ENCODE results near the gene PNPLA5.

Gene PNPLA5

GRCh38 chr22:43860831-43861230, 31.0 kb downstream of the PNPLA5 start:
- 0 out of 2 replicates have a peak, but pooled peaks cover 4% of the 10 kb centered on the region for H4K20me1 ChIP-seq (ENCODE audit: insufficient read depth, low read length)
- H3K4me2 ChIP-seq (ENCODE audit: insufficient read depth, low read length), result no peak overlapping the region
- H3K27ac ChIP-seq (ENCODE audit: low read length), result no peak overlapping the region
- H2AFZ ChIP-seq (ENCODE audit: low read depth, low read length), result no peak overlapping the region
- peaks cover 2% of the 10 kb centered on the region for H3K9me3 ChIP-seq (ENCODE audit: insufficient read depth, low read length, severe bottlenecking)
- ATAC-seq (ENCODE audit: insufficient read depth, low read depth), result no peak
- no peak overlapping the region for H3K4me3 ChIP-seq (ENCODE audit: low read depth in 1 of 2, low read length in 2 of 2)
- H3K4me1 ChIP-seq (ENCODE audit: insufficient read depth, low read length), result no peaks in the 10 kb centered on the region
- H3K9ac ChIP-seq (ENCODE audit: low read depth, low read length), result no peak overlapping the region
- no peak for TF ChIP-seq EZH2 (IDR thresholded peaks at IDR 0.05; ENCODE audit: borderline replicate concordance, low read depth, low read length, severe bottlenecking)
- TF ChIP-seq, protein P1, sequence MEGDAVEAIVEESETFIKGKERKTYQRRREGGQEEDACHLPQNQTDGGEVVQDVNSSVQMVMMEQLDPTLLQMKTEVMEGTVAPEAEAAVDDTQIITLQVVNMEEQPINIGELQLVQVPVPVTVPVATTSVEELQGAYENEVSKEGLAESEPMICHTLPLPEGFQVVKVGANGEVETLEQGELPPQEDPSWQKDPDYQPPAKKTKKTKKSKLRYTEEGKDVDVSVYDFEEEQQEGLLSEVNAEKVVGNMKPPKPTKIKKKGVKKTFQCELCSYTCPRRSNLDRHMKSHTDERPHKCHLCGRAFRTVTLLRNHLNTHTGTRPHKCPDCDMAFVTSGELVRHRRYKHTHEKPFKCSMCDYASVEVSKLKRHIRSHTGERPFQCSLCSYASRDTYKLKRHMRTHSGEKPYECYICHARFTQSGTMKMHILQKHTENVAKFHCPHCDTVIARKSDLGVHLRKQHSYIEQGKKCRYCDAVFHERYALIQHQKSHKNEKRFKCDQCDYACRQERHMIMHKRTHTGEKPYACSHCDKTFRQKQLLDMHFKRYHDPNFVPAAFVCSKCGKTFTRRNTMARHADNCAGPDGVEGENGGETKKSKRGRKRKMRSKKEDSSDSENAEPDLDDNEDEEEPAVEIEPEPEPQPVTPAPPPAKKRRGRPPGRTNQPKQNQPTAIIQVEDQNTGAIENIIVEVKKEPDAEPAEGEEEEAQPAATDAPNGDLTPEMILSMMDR (IDR thresholded peaks at IDR 0.05; ENCODE audit: borderline replicate concordance, extremely low read depth, low read length, poor library complexity, severe bottlenecking), result no peak
- H3K36me3 ChIP-seq (ENCODE audit: insufficient read depth, low read length), result no peaks in the 10 kb centered on the region
- no peak for DNase-seq
- H3K27me3 ChIP-seq (ENCODE audit: insufficient read depth, low read length, poor library complexity), result no peaks in the 10 kb centered on the region
- H3K79me2 ChIP-seq (ENCODE audit: insufficient read depth, low read length), result no peaks in the 10 kb centered on the region

DNA sequence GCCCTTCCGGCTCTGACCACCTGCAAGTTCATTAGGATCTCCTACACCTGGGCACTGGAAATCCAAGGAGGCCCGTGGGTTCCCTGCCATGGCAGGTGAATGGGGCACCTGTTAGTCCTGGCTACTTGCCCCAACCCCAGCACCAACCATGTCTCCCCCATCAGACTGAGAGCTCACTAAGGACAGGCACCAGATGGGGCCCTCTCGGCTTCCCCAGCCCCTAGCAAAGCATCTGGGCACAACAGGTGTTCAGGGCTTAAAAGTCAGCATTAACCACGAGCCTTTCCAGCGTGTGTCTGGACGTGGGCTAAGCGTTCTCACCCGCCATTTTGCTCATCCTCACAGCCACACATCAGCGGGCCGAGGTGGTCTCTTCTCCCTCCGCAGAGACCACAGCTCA, 31.7 kb downstream of the PNPLA5 start:
- no peak overlapping the region for H3K9ac ChIP-seq (ENCODE audit: low read depth, low read length)
- no peaks in the 10 kb centered on the region for H3K36me3 ChIP-seq (ENCODE audit: insufficient read depth, low read length)
- DNase-seq (no peak), ATAC-seq (ENCODE audit: insufficient read depth, low read depth) (no peak)
- no peak overlapping the region for H3K4me3 ChIP-seq (ENCODE audit: low read depth in 1 of 2, low read length in 2 of 2)
- H3K9me3 ChIP-seq (ENCODE audit: insufficient read depth, low read length, severe bottlenecking), result peaks cover 2% of the 10 kb centered on the region
- no peaks in the 10 kb centered on the region for H3K4me1 ChIP-seq (ENCODE audit: insufficient read depth, low read length)
- H3K27ac ChIP-seq (ENCODE audit: low read length), result no peak overlapping the region
- H3K27me3 ChIP-seq (ENCODE audit: insufficient read depth, low read length, poor library complexity), result no peaks in the 10 kb centered on the region
- no peak overlapping the region for H2AFZ ChIP-seq (ENCODE audit: low read depth, low read length)
- no peak overlapping the region for H3K4me2 ChIP-seq (ENCODE audit: insufficient read depth, low read length)
- H3K79me2 ChIP-seq (ENCODE audit: insufficient read depth, low read length), result no peaks in the 10 kb centered on the region
- H4K20me1 ChIP-seq (ENCODE audit: insufficient read depth, low read length), result 0 out of 2 replicates have a peak, but pooled peaks cover 4% of the 10 kb centered on the region
- TF ChIP-seq, protein P1 (IDR thresholded peaks at IDR 0.05; ENCODE audit: borderline replicate concordance, extremely low read depth, low read length, poor library complexity, severe bottlenecking), result no peak
- no peak for TF ChIP-seq EZH2 (IDR thresholded peaks at IDR 0.05; ENCODE audit: borderline replicate concordance, low read depth, low read length, severe bottlenecking)

- H3K27me3 ChIP-seq (ENCODE audit: insufficient read depth, low read length, poor library complexity), result no peaks in the 10 kb centered on the region
Measured at GRCh38 chr22:43859621-43860020, 32.2 kb downstream of the PNPLA5 start.

More at GRCh38 chr22:43859621-43860020, 32.2 kb downstream of the PNPLA5 start:
- H3K4me3 ChIP-seq (ENCODE audit: low read depth in 1 of 2, low read length in 2 of 2), result no peak overlapping the region
- H3K4me2 ChIP-seq (ENCODE audit: insufficient read depth, low read length), result no peak overlapping the region
- no peak for TF ChIP-seq EZH2 (IDR thresholded peaks at IDR 0.05; ENCODE audit: borderline replicate concordance, low read depth, low read length, severe bottlenecking)
- TF ChIP-seq, protein P1 (IDR thresholded peaks at IDR 0.05; ENCODE audit: borderline replicate concordance, extremely low read depth, low read length, poor library complexity, severe bottlenecking), result no peak
- no peak overlapping the region for H3K27ac ChIP-seq (ENCODE audit: low read length)
- 0 out of 2 replicates have a peak, but pooled peaks cover 4% of the 10 kb centered on the region for H4K20me1 ChIP-seq (ENCODE audit: insufficient read depth, low read length)
- no peak overlapping the region for H2AFZ ChIP-seq (ENCODE audit: low read depth, low read length)
- no peaks in the 10 kb centered on the region for H3K4me1 ChIP-seq (ENCODE audit: insufficient read depth, low read length)
- no peaks in the 10 kb centered on the region for H3K36me3 ChIP-seq (ENCODE audit: insufficient read depth, low read length)
- no peak for ATAC-seq (ENCODE audit: insufficient read depth, low read depth)
- H3K9me3 ChIP-seq (ENCODE audit: insufficient read depth, low read length, severe bottlenecking), result peaks cover 2% of the 10 kb centered on the region
- DNase-seq, result no peak
- no peak overlapping the region for H3K9ac ChIP-seq (ENCODE audit: low read depth, low read length)
- H3K79me2 ChIP-seq (ENCODE audit: insufficient read depth, low read length), result no peaks in the 10 kb centered on the region
